ENCODE results near the gene RFX4.
A peak's percentile ranks its signal among the peaks of the same experiment; 100 is the strongest.

Gene RFX4

DNA sequence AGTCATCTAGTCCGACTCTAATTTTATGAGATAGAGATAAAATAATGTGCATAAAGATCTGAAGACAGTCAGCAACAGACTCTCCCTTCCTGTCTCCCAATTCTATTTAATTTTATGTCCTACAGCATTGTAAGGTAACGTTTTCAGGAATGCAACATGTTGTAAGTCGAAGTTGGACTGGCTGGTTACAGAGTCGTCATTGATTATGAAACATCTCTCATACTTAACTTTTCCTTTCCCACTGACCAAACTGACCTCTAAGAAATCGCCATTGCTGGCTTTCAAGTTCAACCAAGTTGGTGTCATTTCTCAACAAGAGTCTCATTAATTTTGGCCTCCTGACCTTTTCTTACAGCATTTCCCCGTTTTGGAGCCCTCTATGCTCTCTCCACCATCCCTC is 186.7 kb downstream of the RFX4 start:
- TF ChIP-seq, protein P1, sequence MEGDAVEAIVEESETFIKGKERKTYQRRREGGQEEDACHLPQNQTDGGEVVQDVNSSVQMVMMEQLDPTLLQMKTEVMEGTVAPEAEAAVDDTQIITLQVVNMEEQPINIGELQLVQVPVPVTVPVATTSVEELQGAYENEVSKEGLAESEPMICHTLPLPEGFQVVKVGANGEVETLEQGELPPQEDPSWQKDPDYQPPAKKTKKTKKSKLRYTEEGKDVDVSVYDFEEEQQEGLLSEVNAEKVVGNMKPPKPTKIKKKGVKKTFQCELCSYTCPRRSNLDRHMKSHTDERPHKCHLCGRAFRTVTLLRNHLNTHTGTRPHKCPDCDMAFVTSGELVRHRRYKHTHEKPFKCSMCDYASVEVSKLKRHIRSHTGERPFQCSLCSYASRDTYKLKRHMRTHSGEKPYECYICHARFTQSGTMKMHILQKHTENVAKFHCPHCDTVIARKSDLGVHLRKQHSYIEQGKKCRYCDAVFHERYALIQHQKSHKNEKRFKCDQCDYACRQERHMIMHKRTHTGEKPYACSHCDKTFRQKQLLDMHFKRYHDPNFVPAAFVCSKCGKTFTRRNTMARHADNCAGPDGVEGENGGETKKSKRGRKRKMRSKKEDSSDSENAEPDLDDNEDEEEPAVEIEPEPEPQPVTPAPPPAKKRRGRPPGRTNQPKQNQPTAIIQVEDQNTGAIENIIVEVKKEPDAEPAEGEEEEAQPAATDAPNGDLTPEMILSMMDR (IDR thresholded peaks at IDR 0.05; ENCODE audit: low read depth, low read length), result no peak
- DNase-seq (ENCODE audit: low read depth in 2 of 2), result peak in 1 of 2 donors; percentile 27
- H3K4me3 ChIP-seq (replicated peaks in 1 of 2; ENCODE audit: low read depth in 2 of 2, low read length in 2 of 2), result no peak overlapping the region

DNA sequence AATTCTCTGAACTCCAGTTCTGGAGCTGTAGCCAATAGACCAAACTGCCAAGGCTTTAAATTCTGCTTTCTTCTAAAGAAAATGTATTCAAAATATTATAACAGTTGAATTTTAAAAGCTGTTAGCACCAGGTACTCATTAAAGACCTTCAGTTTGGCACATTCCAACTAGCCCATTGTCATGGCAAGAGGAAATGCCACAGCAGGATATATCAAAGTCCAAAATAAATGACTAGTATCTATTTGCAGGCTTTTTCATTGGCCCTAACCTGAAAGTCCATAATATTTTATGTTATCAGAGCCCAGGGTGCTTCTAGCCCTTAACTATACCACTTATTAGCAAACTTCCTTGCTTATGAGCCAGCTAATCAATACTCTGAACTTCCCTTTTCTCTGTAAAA is 188.6 kb downstream of the RFX4 start:
- no peak overlapping the region for H3K4me3 ChIP-seq (replicated peaks in 1 of 2; ENCODE audit: low read depth in 2 of 2, low read length in 2 of 2)
- TF ChIP-seq, protein P1 (IDR thresholded peaks at IDR 0.05; ENCODE audit: low read depth, low read length), result no peak
- DNase-seq (ENCODE audit: low read depth in 2 of 2), result no peak

GRCh38 chr12:106773286-106774004 is 190.6 kb downstream of the RFX4 start:
- H3K4me3 ChIP-seq (replicated peaks in 1 of 2; ENCODE audit: low read depth in 2 of 2, low read length in 2 of 2), result peak overlapping the region; percentile 60 to 91
- TF ChIP-seq, protein P1 (IDR thresholded peaks at IDR 0.05; ENCODE audit: low read depth, low read length), result no peak
- no peak for DNase-seq (ENCODE audit: low read depth in 2 of 2)

- TF ChIP-seq, protein P1 (IDR thresholded peaks at IDR 0.05; ENCODE audit: low read depth, low read length), result no peak
- peak within 1 kb of the TSS; percentile 91 to 92 for H3K4me3 ChIP-seq (replicated peaks in 1 of 2; ENCODE audit: low read depth in 2 of 2, low read length in 2 of 2)
- peak; percentile 99 for DNase-seq (ENCODE audit: low read depth in 2 of 2)
These were observed 191.4 kb downstream of the RFX4 start, which contains the start of gene RIC8B for GRCh38 chr12:106774005-106774807. Gene RIC8B, plus strand, starts transcription at chr12:106774682. Its CDS starts 64 bp downstream, at chr12:106774746.

- TF ChIP-seq, protein P1 (IDR thresholded peaks at IDR 0.05; ENCODE audit: low read depth, low read length), result no peak
- DNase-seq (ENCODE audit: low read depth in 2 of 2), result no peak
- H3K4me3 ChIP-seq (replicated peaks in 1 of 2; ENCODE audit: low read depth in 2 of 2, low read length in 2 of 2), result peak overlapping the region; percentile 91 to 92
These were observed 192.2 kb downstream of the RFX4 start for GRCh38 chr12:106774808-106775524.

DNA sequence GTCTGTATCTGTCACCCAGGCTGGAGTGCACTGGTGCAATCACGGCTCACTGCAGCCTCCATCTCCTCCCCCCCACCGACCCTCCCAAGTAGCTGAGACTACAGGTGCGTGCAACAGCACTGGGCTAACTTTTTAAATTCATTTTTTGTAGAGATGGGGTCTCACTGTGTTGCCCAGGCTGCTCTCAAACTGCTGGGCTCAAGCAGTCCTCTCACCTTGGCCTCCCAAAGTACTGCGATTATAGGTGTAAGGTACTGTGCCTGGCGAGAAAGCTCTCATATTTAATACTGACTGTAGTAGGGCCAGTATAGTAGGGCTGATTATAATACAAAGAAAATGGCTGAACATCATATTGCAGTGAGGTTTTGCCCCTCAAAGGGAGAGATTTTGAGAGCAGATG is 194.1 kb downstream of the RFX4 start:
- TF ChIP-seq, protein P1 (IDR thresholded peaks at IDR 0.05; ENCODE audit: low read depth, low read length), result no peak
- no peak for DNase-seq (ENCODE audit: low read depth in 2 of 2)
- no peak overlapping the region for H3K4me3 ChIP-seq (replicated peaks in 1 of 2; ENCODE audit: low read depth in 2 of 2, low read length in 2 of 2)

All from cardiac fibroblast (primary cell).